CD8-positive, alpha-beta memory T cell (primary cell): ENCODE measurements around the gene MSANTD3. TPM values are rescaled to one million over a fixed set of nuclear protein-coding genes. Genes with fewer than 3 reads are reported as not detected.
A peak's percentile ranks its signal among the peaks of the same experiment; 100 is the strongest.

Experiments
- CTCF ChIA-PET: fragments of 350-600 bp; sonication (Branson Sonifier 250); formaldehyde crosslinking; loops from one replicate; lab custom pipeline; 2021; ENCODE audit warnings: antibody characterized with exemption; lab: Charles Lee
- POLR2A ChIA-PET: fragments of 350-600 bp; sonication (Branson Sonifier 250); formaldehyde crosslinking; loops from one replicate; lab custom pipeline; 2021; ENCODE audit warnings: antibody characterized with exemption; lab: Charles Lee
- DNase-seq, 5 donors: peaks; one replicate each; pipeline versions ENCODE4 v3.0.0 to v3.0.0-alpha.2; 2020 to 2022; ENCODE audit warnings: mixed read lengths in 1 of 5
- H3K27ac ChIP-seq: one replicate; pipeline ENCODE4 v1.7.0; 2013; ENCODE audit warnings: low read depth, mild to moderate bottlenecking, low read length, moderate library complexity
- H3K27me3 ChIP-seq: 2 replicates; pipeline ENCODE4 v1.7.0; 2013; ENCODE audit warnings: low read length, mild to moderate bottlenecking; ENCODE audit not compliant: insufficient read depth, poor library complexity, severe bottlenecking
- H3K36me3 ChIP-seq: 2 replicates; pipeline ENCODE4 v1.7.0; 2013; ENCODE audit warnings: mild to moderate bottlenecking, low read length, moderate library complexity; ENCODE audit not compliant: insufficient read depth
- H3K4me1 ChIP-seq: 2 replicates; pipeline ENCODE4 v1.7.0; 2013; ENCODE audit warnings: mild to moderate bottlenecking, low read length, moderate library complexity; ENCODE audit not compliant: insufficient read depth
- H3K4me3 ChIP-seq: 2 replicates; pipeline ENCODE4 v1.7.0; 2013; ENCODE audit warnings: mild to moderate bottlenecking, low read length
- H3K9me3 ChIP-seq: 2 replicates; pipeline ENCODE4 v1.7.0; 2013; ENCODE audit warnings: mild to moderate bottlenecking, low read length
- H3K27ac Mint-ChIP-seq, 8 donors: one replicate each; pipeline ENCODE4 v1.8.0; 2020 to 2021; ENCODE audit warnings: mixed read lengths in 8 of 8, mild to moderate bottlenecking in 6 of 8, inconsistent platforms in 3 of 8, moderate library complexity in 3 of 8
- H3K27me3 Mint-ChIP-seq, 2 donors: one replicate each; pipeline ENCODE4 v1.8.0; 2020 to 2021; ENCODE audit warnings: mixed read lengths in 2 of 2, mild to moderate bottlenecking in 1 of 2, moderate library complexity in 1 of 2
- H3K36me3 Mint-ChIP-seq, 3 donors: one replicate each; pipeline ENCODE4 v1.8.0; 2020 to 2021; ENCODE audit warnings: mixed read lengths in 3 of 3, inconsistent platforms in 1 of 3, mild to moderate bottlenecking in 1 of 3
- H3K4me1 Mint-ChIP-seq, 3 donors: one replicate each; pipeline ENCODE4 v1.8.0; 2020 to 2021; ENCODE audit warnings: mixed read lengths in 3 of 3, inconsistent platforms in 1 of 3, mild to moderate bottlenecking in 1 of 3
- H3K4me3 Mint-ChIP-seq, 7 donors: one replicate each; pipeline ENCODE4 v1.8.0; 2020 to 2021; ENCODE audit warnings: mixed read lengths in 7 of 7, mild to moderate bottlenecking in 6 of 7, moderate library complexity in 4 of 7, inconsistent platforms in 2 of 7
- H3K9me3 Mint-ChIP-seq, 5 donors: one replicate each; pipeline ENCODE4 v1.8.0; 2020 to 2022; ENCODE audit warnings: mixed read lengths in 5 of 5, mild to moderate bottlenecking in 3 of 5, moderate library complexity in 2 of 5, inconsistent platforms in 1 of 5
- polyA plus RNA-seq: library from polyadenylated mRNA; unstranded; fragments of 300-500 nt; fragmentation: Illumina TruSeq; gene quantifications from one replicate; pipeline ENCODE4 v1.2.3, GENCODE V29; 2021
- total RNA-seq, 2 experiments: library from RNA; stranded (reverse); gene quantifications; one replicate each; pipeline ENCODE4 v1.2.3, GENCODE V29; 2021

Gene MSANTD3
- total and polyA plus RNA-seq, 3 experiments from 2014 or later = 7.2 to 21.3 (median 18.2) TPM

DNA sequence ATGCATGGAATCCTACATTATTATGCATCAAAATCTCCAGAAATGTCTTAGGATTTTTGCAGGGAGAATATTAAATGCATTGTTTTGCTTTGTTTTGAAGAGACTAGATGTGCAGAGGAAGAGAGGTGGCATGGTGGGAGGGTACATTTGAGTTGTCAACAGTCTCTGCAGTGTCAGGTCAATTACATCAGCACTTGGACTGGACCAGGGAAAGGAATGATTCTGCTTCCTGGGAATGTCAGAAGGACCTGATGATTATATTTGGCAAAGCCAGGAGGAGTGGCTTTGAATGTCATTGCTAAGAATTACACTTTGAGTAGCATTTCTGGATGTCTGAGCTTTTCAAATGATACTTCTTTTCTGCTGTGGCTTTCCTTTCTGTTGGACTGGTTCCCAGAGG lies 28.5 kb downstream of the MSANTD3 start:
- DNase-seq = no peak
- Mint-ChIP-seq H3K4me1 (no peaks in the 10 kb centered on the region), H3K4me3 (no peak overlapping the region), H3K9me3 (peaks cover 0 to 1% (median 0%) of the 10 kb centered on the region in 5 donors), H3K27ac (no peak overlapping the region), H3K27me3 (no peaks in the 10 kb centered on the region), H3K36me3 (peaks cover 15 to 32% (median 26%) of the 10 kb centered on the region in 3 donors)
- Histone ChIP-seq H3K36me3 (no peaks in the 10 kb centered on the region), H3K27ac (no peak overlapping the region), H3K4me3 (no peak overlapping the region), H3K9me3 (no peaks in the 10 kb centered on the region), H3K27me3 (no peaks in the 10 kb centered on the region), H3K4me1 (no peaks in the 10 kb centered on the region)
- POLR2A ChIA-PET = no interaction called here
- CTCF ChIA-PET = interaction anchor here (0.6 kb wide), 1 partner anchor 233 kb away, joined by 3 read pairs; no protein-coding TSS in a partner anchor

DNA sequence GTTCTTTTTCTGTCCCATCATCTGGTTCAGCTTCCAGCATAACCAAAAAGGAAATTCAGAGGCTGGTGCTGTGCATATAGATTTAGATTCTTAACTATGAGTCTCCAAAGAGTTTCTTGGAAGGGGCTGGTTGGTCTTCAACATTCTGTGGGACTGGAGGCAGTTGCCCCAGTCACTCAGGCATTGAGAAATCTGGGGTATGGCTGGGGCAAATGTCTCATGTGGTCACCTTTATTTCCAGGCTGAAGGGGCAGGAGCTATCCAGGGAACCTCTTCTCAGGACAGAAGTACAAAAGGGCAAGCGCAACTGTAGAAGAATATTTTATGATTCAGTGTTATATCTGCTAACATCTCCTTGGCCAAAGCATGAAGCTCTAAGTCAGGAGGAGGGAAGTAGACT lies 30.6 kb downstream of the MSANTD3 start:
- no peaks in the 10 kb centered on the region for H3K9me3 Mint-ChIP-seq
- Histone ChIP-seq H3K4me1 (no peaks in the 10 kb centered on the region), H3K4me3 (no peak overlapping the region), H3K27ac (no peak overlapping the region), H3K9me3 (no peaks in the 10 kb centered on the region), H3K27me3 (no peaks in the 10 kb centered on the region), H3K36me3 (no peaks in the 10 kb centered on the region)
- no peaks in the 10 kb centered on the region for H3K27me3 Mint-ChIP-seq
- H3K4me3 Mint-ChIP-seq = no peak overlapping the region
- ChIA-PET POLR2A (no interaction called here), CTCF (no interaction called here)
- no peak for DNase-seq
- peak overlapping the region in 2 of 8 donors; percentile 30 to 77 for H3K27ac Mint-ChIP-seq
- peaks cover 4 to 17% (median 9%) of the 10 kb centered on the region in 3 donors for H3K36me3 Mint-ChIP-seq
- H3K4me1 Mint-ChIP-seq = no peaks in the 10 kb centered on the region

DNA sequence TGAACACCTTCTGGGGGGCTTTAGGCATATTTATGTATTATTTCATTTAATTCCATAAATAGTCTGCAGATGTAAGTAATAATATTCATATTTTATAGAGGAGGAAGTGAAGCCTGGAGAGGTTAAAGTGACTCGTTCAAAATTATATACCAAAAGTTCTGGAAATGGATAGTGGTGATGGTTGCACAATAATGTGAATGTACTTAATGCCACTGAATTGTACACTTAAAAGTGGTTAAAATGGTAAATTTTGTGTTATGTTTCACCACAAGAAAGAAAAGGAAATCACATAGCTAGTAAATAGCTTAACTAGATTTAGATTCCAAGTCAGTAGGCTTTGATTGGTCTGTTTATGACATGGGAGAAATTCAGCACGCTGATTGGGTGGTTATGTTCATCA lies 33.0 kb downstream of the MSANTD3 start:
- ChIA-PET POLR2A (no interaction called here), CTCF (no interaction called here)
- H3K4me3 Mint-ChIP-seq = no peak overlapping the region

DNA sequence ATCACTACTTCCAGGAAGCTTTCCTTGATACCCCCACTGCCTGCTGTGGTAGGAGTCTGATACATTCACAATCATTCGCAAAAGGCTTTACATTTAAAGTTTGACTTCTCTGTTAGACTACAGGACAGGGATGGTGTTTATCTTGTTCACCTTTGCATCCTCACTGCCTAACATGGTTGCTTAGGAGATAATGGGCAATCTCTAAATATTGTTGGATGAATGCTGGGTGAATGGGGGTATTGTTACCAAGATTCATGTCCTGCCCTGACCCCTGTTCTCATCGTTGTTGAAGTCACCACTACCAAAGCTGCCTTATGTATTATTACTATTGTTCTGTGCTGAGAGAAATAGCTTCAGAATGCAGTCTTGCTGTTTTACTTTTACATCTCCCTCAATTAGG lies 38.3 kb downstream of the MSANTD3 start:
- Mint-ChIP-seq H3K36me3 (no peaks in the 10 kb centered on the region), H3K27me3 (peaks cover 0 to 4% of the 10 kb centered on the region in 2 donors), H3K4me1 (no peaks in the 10 kb centered on the region), H3K9me3 (no peaks in the 10 kb centered on the region), H3K27ac (no peak overlapping the region), H3K4me3 (no peak overlapping the region)
- DNase-seq = no peak
- POLR2A ChIA-PET = no interaction called here
- Histone ChIP-seq H3K9me3 (no peaks in the 10 kb centered on the region), H3K4me1 (no peaks in the 10 kb centered on the region), H3K4me3 (no peak overlapping the region), H3K27me3 (no peaks in the 10 kb centered on the region), H3K36me3 (no peaks in the 10 kb centered on the region), H3K27ac (no peak overlapping the region)
- CTCF ChIA-PET = no interaction called here

More for the DNA sequence above, 33.0 kb downstream of the MSANTD3 start:
- DNase-seq = no peak
- peak overlapping the region in 1 of 8 donors; percentile 81 for H3K27ac Mint-ChIP-seq
- H3K4me3 ChIP-seq = no peak overlapping the region
- H3K9me3 ChIP-seq = no peaks in the 10 kb centered on the region
- peaks cover 0 to 4% of the 10 kb centered on the region in 2 donors for H3K27me3 Mint-ChIP-seq
- no peaks in the 10 kb centered on the region for H3K36me3 ChIP-seq
- H3K36me3 Mint-ChIP-seq = peaks cover 0 to 4% (median 3%) of the 10 kb centered on the region in 3 donors
- no peaks in the 10 kb centered on the region for H3K4me1 ChIP-seq
- H3K27me3 ChIP-seq = no peaks in the 10 kb centered on the region
- H3K4me1 Mint-ChIP-seq = no peaks in the 10 kb centered on the region
- H3K27ac ChIP-seq = no peak overlapping the region
- no peaks in the 10 kb centered on the region for H3K9me3 Mint-ChIP-seq

DNA sequence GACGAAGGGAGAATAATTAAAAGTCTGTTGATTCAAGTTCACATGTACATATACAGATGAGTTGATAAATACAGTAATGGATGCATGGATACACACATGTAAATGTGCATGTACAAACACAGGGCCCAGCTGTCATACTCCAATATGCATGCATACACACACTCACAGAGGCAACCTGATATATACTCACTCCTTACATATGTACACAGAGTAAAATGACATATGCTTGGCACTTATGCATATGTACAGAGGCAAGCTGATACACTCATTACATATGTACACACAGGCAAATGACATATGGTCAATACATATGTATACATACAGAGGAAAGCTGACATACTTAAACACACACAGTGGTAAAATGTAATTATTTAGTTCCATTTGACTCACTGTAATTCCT lies 38.8 kb downstream of the MSANTD3 start:
- Histone ChIP-seq H3K9me3 (no peaks in the 10 kb centered on the region), H3K27ac (no peak overlapping the region), H3K4me3 (no peak overlapping the region), H3K27me3 (no peaks in the 10 kb centered on the region), H3K36me3 (no peaks in the 10 kb centered on the region), H3K4me1 (no peaks in the 10 kb centered on the region)
- Mint-ChIP-seq H3K27ac (no peak overlapping the region), H3K4me3 (no peak overlapping the region), H3K9me3 (no peaks in the 10 kb centered on the region), H3K36me3 (no peaks in the 10 kb centered on the region), H3K27me3 (peaks cover 3 to 6% of the 10 kb centered on the region in 2 donors), H3K4me1 (no peaks in the 10 kb centered on the region)
- CTCF ChIA-PET = interaction anchor here (0.7 kb wide), 1 partner anchor 28 kb away, joined by 4 read pairs; no protein-coding TSS in a partner anchor
- POLR2A ChIA-PET = no interaction called here
- DNase-seq = no peak

DNA sequence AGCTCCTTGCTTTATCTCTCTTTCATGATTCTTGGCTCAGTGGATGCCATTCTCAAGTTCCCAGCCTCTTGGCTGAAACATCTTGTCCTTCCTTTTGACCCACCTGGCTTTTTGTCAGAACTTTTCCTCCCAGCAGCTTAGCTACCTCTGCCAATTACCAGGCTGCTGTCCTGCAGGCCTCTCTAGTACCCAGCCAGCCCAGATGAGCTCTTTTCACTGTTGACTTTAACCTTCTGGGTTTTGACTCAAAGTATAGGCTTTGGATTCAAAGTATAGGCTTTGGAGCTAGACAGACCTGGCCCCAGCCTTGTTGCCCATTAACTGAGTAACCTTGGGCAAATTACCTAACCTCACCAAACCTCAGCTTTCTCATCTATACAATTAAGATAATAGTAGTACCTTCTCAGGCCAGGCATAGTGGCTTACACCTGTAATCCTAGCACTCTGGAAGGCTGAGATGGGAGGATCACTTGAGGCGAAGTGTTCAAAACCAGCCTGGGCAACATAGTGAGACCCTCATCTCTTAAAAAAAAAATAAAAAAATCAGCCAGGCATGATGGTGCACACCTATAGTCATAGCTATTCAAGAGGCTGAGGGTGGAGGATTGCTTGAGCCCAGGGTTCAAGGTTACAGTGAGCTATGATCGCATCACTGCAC lies 39.4 kb downstream of the MSANTD3 start:
- POLR2A ChIA-PET = no interaction called here
- H3K4me1 Mint-ChIP-seq = no peaks in the 10 kb centered on the region
- H3K36me3 ChIP-seq = no peaks in the 10 kb centered on the region
- no peak overlapping the region for H3K27ac ChIP-seq
- H3K27me3 ChIP-seq = no peaks in the 10 kb centered on the region
- no peaks in the 10 kb centered on the region for H3K36me3 Mint-ChIP-seq
- CTCF ChIA-PET = interaction anchor here (0.7 kb wide), 1 partner anchor 29 kb away, joined by 4 read pairs; no protein-coding TSS in a partner anchor
- H3K27me3 Mint-ChIP-seq = peaks cover 4 to 6% of the 10 kb centered on the region in 2 donors
- no peak for DNase-seq
- H3K9me3 ChIP-seq = no peaks in the 10 kb centered on the region
- H3K4me3 Mint-ChIP-seq = no peak overlapping the region
- H3K27ac Mint-ChIP-seq = no peak overlapping the region
- H3K9me3 Mint-ChIP-seq = no peaks in the 10 kb centered on the region
- no peaks in the 10 kb centered on the region for H3K4me1 ChIP-seq
- no peak overlapping the region for H3K4me3 ChIP-seq

DNA sequence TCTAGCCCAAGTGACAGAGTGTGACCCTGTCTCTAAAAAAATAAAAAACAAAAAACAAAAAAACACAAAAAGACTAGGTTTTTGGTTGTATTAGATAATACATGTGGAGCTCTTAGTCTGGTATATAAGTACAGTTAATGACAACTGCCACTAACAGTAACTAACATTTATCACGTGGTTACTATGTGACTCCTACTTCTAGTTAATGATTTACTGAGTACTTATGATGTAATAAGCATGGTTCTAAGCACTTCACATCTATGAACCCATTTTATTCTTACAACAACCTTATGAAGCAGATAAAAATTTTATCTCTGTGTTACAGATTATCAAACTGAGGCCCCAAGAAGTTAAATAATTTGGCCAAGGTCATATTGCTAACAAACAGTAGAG lies 39.9 kb downstream of the MSANTD3 start:
- H3K36me3 Mint-ChIP-seq = no peaks in the 10 kb centered on the region
- H3K4me3 Mint-ChIP-seq = no peak overlapping the region
- H3K27me3 Mint-ChIP-seq = peaks cover 4 to 9% of the 10 kb centered on the region in 2 donors
- POLR2A ChIA-PET = no interaction called here
- no peak overlapping the region for H3K27ac ChIP-seq
- H3K4me3 ChIP-seq = no peak overlapping the region
- CTCF ChIA-PET = no interaction called here
- no peaks in the 10 kb centered on the region for H3K36me3 ChIP-seq
- H3K27ac Mint-ChIP-seq = no peak overlapping the region
- DNase-seq = no peak
- no peaks in the 10 kb centered on the region for H3K4me1 ChIP-seq
- no peaks in the 10 kb centered on the region for H3K27me3 ChIP-seq
- H3K4me1 Mint-ChIP-seq = no peaks in the 10 kb centered on the region
- H3K9me3 ChIP-seq = no peaks in the 10 kb centered on the region
- no peaks in the 10 kb centered on the region for H3K9me3 Mint-ChIP-seq

DNA sequence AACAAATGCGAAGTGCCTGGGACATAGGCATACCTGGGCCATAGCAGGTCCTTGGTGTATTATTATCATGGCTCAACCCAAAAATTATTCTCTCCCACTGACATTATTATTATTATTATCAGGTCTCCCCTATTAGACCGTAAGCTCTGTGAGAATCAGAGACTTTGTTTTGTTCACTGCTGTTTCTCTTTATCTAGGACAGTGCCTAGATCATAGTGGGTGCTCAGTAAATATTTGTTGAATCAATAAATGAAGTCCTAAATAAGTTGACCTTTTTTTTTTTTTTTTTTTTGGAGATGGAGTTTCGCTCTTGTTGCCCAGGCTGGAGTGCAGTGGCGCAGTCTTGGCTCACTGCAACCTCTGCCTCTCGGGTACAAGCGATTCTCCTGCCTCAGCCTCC lies 41.1 kb downstream of the MSANTD3 start:
- H3K27ac ChIP-seq = no peak overlapping the region
- no peaks in the 10 kb centered on the region for H3K9me3 ChIP-seq
- H3K4me3 ChIP-seq = no peak overlapping the region
- H3K27ac Mint-ChIP-seq = no peak overlapping the region
- no peaks in the 10 kb centered on the region for H3K4me1 Mint-ChIP-seq
- no peak overlapping the region for H3K4me3 Mint-ChIP-seq
- ChIA-PET POLR2A (no interaction called here), CTCF (no interaction called here)
- H3K36me3 ChIP-seq = no peaks in the 10 kb centered on the region
- no peaks in the 10 kb centered on the region for H3K27me3 ChIP-seq
- H3K9me3 Mint-ChIP-seq = no peaks in the 10 kb centered on the region
- H3K36me3 Mint-ChIP-seq = peaks cover 0 to 4% (median 0%) of the 10 kb centered on the region in 3 donors
- H3K4me1 ChIP-seq = no peaks in the 10 kb centered on the region
- no peak for DNase-seq
- H3K27me3 Mint-ChIP-seq = peaks cover 12 to 14% of the 10 kb centered on the region in 2 donors
